SW480 (cell line): ENCODE measurements around the gene MAPKAP1.

Experiments
- DNase-seq: peaks from one replicate; pipeline ENCODE4 v3.0.0-alpha.2; 2016; ENCODE audit warnings: low spot score

MAPKAP1 gene

GRCh38 chr9:125642311-125642710 lies 64.7 kb downstream of the MAPKAP1 start:
- DNase-seq: no peak

- DNase-seq: no peak
Measured at GRCh38 chr9:125639057-125639456, 68.0 kb downstream of the MAPKAP1 start.

GRCh38 chr9:125638239-125639045 lies 68.6 kb downstream of the MAPKAP1 start:
- DNase-seq: no peak

DNA sequence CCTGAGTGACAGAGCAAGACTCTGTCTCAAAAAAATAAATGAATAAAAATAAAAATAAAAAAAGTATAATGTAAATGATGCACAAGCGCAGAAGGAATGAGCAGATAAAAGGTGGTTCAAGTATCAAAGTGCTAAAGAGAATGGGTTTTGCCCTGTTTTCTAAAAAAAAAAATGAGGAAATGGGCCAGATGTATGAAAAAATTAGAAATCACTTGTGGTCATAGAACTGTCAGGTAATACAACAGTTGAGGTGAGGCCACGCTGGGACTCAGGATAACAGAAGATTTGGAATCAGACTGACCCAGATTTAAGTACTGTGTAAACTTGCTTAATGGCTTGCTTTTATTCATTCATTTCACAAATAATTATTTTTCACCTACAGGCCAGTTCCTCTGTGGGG lies 69.8 kb downstream of the MAPKAP1 start:
- no peak for DNase-seq

GRCh38 chr9:125635888-125636287 lies 71.1 kb downstream of the MAPKAP1 start:
- DNase-seq: peak; percentile 38

DNA sequence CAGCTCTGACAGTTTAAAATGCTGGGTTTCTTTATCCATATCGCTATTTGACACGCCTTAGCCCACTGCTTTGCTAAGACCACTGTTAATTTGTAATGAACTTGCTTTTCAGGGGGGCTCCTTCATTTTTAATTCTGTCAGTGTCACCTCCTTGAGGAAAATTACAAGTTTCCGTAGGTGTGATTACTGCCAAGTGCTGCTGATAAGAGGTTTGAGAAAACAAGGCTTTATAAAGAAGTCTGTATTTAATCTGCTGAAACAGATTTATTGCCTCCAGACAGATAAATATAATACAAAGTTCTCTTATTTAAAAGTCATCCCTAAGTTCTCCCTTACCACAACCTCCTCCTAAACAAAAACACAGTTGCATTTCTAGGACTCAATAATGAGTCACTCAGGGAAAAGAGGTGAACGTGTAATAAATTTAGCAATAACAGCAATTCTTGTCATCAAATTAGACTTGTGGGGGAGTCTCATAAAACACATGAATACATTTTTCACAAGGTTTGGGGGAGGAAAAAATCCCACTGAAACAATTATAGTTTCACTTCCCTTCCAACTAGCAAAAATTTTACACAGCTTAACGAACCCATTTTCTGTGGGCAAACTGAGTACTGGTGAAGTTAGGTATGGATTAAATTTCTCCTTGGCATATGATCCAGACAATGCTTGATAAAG lies 72.8 kb downstream of the MAPKAP1 start:
- DNase-seq: no peak

DNA sequence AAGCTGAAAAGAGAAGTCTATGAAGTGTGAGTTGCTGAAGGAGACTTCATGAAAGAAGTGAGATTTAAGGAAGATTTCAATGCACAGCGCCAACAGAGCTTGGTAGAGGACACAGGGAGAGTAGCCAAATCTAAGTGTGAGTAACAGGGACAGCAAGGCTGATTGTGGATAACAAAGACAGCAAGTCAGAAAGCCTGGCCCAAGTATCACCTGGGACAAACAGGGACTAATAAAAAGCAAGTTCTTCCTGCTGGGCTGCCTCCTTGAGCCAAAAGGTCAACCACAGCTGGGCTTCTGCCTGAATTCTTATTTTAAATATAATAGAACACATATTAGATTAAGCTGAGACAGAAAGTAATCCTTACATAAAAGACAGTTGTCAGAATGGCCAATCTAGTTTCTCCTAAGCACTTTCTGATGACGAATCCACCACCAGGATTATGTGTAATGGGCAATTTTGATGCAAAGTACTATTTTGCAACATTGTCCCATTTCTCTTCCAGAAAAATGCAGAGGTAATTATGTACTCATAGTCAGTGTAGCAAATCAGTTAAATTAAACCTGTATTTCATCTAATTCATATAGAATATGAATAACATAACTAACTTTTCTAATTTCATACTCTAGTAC lies 73.8 kb downstream of the MAPKAP1 start:
- DNase-seq: no peak

GRCh38 chr9:125632321-125633115 lies 74.5 kb downstream of the MAPKAP1 start:
- peak; percentile 63 for DNase-seq

DNA sequence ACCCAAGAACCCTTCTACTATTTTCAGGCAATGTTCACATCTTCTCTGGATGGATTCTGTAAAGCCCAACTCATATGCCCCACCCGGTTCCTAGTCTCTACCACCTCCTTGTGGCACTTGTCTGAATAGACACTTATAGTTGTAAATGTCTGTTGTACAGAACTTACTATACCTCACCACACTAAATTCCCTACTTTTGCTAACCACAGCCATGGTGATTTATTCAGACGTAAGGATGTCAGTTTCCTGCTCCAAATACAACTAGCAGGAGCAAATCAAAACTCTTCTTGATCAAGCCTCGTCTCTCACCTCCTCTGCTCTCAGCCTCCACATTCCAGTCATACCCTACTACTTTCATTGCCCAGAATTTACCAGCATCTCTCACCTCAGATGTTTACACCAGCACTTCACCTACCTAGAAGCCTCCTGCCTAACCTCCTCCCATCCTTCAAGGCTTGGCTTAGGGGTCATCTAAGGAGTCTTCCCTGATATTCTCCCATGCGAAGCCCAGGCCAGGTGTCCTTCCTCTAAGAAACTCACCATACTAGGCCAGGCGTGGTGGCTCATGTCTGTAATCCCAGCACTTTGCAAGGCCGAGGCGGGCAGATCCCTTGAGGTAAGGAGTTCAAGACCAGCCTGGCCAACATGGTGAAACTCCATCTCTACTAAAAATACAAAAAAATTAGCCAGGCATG lies 75.5 kb downstream of the MAPKAP1 start:
- DNase-seq: peak; percentile 43

DNA sequence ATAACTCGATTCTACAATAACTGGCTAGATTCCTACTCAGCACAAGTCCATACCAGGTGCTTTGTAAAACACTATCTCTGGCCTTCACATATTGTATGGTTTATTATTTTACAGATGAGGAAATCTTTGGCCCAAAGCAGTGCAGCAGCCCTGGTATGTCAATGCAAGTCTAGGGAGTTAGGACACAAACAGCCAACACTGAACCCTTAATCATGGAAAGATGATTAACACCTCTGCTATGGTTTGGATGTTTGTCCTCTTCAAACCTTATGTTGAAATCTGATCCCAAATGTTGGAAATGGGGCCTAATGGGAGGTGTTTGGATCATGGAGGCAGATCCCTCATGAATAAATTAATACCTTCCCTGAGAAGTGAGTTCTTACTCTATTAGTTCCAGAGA lies 76.6 kb downstream of the MAPKAP1 start:
- no peak for DNase-seq

DNA sequence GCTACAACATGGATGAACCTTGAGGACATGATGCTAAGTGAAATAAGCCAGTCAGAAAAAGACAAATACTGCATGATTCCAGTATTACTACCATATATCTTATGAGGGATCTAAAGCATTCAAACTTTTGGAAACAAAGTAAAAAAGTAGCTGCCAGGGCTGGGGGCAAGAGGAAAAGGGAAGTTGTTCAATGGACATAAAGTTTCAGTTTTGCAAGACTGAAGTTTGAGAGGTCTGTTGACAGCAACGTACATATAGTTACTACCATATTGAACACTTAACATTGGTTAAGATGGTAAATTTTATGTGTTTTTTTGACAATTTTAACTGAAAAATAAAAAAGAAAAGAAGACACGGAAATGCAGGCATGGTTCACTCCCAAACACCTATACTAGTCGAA lies 77.6 kb downstream of the MAPKAP1 start:
- no peak for DNase-seq

GRCh38 chr9:125626187-125626586 lies 80.8 kb downstream of the MAPKAP1 start:
- no peak for DNase-seq

- DNase-seq: no peak
Measured at GRCh38 chr9:125621170-125621569, 85.8 kb downstream of the MAPKAP1 start.

- no peak for DNase-seq
Measured at GRCh38 chr9:125620216-125620615, 86.8 kb downstream of the MAPKAP1 start.

DNA sequence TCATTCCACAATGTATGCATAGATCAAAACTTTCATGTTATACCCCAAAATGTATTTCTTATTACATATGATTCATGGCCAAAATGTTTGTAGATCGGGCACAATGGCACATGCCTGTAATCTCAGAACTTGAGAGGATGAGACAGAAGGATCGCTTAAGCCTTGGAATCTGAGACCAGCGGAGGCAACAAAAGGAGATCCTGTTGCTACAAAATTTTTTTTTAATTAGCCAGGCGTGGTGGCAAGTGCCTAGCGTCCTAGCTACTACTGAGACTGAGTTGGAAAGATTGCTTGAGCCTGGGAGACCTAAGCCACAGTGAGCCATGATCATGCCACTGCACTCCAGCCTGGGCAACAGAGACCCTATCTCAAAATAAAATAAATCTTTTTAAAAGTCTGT lies 89.9 kb downstream of the MAPKAP1 start:
- no peak for DNase-seq

GRCh38 chr9:125613141-125613540 lies 93.9 kb downstream of the MAPKAP1 start:
- no peak for DNase-seq

- DNase-seq: no peak
Measured at GRCh38 chr9:125612616-125613015, 94.4 kb downstream of the MAPKAP1 start.

DNA sequence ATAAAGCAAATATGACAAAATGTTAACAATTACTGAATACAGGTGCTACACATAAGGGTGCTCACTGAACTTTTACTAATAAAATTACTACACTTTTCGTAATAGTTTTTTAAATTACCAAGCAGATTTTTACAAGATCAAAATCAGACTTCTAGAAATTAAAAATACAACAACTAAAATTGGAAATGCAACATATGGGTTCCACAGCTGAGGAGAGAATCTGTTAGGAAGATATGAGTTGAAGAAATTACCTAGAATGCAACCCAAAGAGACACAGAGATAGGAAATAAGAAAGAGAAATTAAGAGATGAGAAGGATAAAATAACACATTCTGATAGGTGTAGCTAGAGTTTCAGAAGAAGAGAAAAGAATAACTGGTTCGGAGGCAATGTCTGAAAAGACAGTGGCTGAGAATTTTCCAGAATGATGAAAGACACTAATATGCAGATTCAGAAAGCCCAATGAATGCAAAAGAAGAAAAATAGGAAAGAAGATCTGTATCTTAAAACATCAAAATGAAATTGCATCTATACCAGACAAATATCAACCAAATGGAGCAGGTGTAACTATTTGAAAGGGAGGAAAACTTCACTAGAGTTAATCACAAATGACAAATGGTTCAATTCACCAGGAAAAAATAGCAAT lies 95.8 kb downstream of the MAPKAP1 start:
- no peak for DNase-seq

GRCh38 chr9:125609744-125610143 lies 97.3 kb downstream of the MAPKAP1 start:
- no peak for DNase-seq

DNA sequence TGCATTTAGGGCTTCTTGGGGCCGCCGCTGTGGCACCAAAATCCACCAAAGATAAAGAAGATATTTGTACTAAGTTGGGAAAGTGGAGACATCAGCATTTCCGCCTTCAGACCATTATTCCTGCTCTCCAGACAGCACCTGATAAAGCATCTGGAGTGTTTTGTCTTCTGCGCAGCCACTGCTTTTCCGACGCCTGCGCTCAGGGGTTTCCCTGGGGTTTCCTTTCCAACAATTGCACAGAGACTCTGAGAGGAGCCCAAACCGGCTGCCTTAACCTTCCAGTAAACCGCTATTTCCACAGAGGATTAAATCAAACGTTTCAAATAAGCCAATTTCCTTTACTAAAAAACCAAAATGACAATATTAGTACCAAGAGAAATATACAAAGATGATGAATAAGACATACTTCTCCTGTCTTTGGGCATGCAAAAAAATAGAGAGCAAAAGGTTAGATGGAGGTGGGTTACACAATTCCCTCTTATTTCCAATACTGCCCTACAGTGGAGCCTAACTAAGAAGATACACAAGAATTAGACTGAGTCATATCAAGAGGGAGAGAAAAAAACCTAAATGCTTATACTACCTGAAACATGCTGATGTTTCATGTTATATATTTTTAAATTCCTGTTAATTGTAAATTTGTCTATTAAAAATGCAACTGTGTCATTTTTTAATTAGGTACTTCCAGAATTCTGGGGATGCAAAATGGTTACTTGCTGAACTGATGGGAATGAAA lies 98.4 kb downstream of the MAPKAP1 start:
- no peak for DNase-seq

- DNase-seq: no peak
Measured at GRCh38 chr9:125604196-125604595, 102.8 kb downstream of the MAPKAP1 start.
